NCI-H748 (cell line): ENCODE data around the gene ZNF585A.
"Not testable (repeated sequence)": the region's sequence is repeated elsewhere in the genome, so short reads cannot be mapped to it uniquely, and the experiment has no call there.

ENCODE experiments used
- DNase-seq: peaks from one replicate; lab custom pipeline; 2025; ENCODE audit not compliant: unreplicated experiment; lab: John Stamatoyannopoulos, UW

The ZNF585A gene

GRCh38 chr19:37172368-37173366 is at the start of gene ZNF585A:
TSS of gene ZNF585A (minus strand) at chr19:37172695. CDS start at chr19:37169910, 2,785 bp downstream.
- peak; percentile 99 for DNase-seq

DNA sequence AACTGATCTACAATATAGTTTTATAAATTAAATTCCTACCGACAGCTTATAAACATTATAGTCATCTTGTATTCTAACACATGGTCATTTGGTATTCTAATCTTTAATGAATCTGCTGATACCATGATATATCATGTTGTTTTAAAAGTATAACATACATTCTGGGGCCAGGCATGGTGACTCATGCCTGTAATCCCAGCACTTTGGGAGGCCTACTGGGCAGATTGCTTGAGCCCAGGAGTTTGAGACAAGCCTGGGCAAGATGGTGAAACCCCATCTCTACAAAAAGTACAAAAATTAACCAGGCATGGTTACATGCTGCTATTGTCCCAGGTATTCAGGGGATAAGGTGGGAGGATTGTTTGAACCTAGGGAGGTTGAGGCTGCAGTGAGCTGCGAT is 48.6 kb upstream of the ZNF585A start:
- DNase-seq, result no peak

GRCh38 chr19:37220383-37220782 is 47.9 kb upstream of the ZNF585A start:
- DNase-seq, result no peak

DNA sequence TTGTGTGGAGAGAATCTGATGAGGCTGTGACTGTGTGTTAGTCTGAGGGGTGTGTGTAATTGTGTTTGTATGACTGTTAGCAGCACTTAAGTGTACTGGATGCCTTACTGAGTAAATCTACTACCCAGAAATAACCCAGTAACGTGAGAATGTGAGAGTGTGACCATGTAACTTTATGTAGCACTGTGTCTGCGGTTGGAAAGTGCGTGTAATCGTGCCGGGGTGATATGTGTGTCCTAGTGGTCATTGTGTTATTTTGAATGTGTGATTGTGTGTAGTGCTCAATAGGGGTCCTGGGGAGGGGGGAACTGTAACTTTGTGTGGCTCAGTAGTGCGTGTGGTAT is 46.1 kb upstream of the ZNF585A start:
- no peak for DNase-seq

DNA sequence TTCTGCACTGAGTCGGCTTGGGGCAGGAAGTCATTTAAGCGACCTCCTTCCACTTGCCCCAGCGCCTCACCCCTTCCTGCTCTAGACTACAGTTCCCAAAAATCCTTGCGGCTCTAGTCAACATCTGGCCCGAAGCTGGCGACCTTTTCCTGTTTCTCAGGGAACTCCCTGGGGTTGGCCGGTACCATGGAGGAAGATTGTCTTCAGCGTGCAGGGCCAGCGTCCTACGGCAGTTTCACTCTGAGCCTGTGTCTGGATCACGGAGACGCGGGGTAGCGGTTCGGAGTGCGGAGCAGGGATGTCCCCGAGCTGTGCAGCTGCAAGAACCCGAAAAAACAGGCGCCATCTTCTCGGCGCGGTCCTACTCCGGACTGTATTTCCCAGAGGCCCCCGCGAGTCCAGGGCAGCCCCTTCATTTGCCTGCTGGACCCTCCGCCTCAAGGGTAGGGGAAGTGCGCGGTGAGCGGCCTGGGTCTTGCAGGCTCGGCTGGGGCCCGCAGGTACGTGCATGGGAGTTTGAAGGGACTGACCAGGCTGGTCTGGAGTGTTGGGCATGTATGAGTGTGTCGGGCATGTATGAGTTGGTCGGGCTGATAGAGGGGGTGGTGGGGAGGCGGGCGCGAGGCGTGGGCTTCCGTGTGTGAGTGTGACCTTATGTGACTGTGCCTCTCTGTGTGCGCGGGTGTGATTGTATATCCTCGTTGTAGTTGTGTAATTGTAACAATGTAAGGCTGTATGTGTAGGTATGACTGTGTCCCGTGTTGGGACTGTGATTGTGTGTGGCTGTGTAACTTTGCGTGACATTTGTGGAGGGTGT is 45.5 kb upstream of the ZNF585A start, which contains the start of gene ZNF383:
Gene ZNF383 (plus strand): TSS at position 440 of the 817 bp plus-strand sequence. CDS start 12,240 bp downstream, outside the sequence.
- DNase-seq, result peak; percentile 95

DNA sequence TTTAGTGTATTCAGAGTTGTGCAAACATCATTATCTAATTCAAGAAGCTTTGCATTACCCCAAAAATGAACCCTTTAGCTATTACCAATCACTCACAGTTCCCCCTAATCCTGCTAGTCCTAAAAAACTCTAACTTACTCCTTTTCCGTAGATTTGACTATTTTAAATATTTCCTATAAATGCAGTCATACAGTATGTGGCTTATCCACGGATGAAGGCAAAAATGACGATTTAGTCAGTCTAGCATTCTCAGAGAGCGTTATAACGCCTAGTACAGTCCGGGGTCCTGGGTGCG is 44.9 kb upstream of the ZNF585A start:
- DNase-seq, result no peak

- DNase-seq, result no peak
Measured at GRCh38 chr19:37197768-37198167, 25.3 kb upstream of the ZNF585A start.

DNA sequence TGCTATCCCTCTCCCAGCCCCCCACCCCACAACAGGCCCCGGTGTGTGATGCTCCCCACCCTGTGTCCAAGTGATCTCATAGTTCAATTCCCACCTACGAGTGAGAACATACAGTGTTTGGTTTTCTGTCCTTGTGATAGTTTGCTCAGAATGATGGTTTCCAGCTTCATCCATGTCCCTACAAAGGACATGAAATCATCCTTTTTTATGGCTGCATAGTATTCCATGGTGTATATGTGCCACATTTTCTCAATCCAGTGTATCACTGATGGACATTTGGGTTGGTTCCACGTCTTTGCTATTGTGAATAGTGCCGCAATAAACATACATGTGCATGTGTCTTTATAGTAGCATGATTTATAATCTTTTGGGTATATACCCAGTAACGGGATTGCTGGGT is 24.6 kb upstream of the ZNF585A start:
- not testable (repeated sequence) for DNase-seq

DNA sequence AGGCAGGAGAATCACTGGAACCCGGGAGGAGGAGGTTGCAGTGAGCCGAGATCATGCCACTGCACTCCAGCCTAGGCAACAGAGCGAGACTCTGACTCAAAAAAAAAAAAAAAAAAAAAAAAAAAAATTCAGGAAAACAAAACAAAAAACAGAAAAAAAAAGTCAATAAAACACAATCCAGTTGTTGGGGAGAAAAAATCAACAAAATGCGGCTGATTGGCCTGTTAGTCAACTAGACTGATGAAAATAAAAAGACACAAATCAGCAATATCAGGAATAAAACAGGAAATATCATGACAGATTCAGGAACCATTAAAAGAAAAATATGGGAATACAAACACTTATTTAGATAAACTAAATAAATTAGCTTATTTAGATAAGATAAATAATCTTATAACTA is 22.8 kb upstream of the ZNF585A start:
- not testable (repeated sequence) for DNase-seq

GRCh38 chr19:37186071-37186470 is 13.6 kb upstream of the ZNF585A start:
- not testable (repeated sequence) for DNase-seq

DNA sequence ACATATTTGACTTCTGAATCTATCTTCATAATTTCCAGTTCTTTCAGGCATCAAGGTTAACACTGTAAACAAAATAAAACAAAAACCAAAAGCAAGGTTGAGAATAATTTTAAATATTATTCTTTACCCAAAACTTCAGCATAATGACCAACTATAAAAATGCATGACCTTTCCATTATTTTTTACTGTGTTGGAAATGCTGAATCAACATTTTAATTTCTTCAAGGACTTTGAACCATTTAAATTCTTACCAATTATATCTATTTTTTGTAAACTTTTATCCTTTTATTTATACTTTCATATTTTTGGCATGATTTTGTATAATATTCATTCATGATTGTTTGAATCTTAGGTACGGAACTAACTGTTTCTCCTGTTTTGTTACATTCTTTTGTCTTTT is 6.9 kb downstream of the ZNF585A start:
- DNase-seq, result no peak

DNA sequence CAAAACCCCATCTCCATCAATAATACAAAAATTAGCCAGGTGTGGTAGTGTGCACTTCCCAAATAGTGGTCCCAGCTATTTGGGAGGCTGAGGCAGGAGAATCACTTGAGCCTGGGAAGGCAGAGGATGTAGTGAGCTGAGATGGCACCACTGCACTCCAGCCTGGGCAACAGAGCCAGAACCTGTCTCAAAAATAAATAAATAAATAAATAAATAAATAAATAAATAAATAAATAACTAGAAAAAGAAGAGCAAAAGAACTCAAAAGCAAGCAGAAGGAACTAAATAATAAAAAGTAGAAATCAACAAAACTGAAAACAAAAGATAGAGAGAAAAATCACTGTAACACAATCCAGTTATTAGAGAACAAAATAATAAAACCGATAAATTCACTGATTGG is 12.3 kb downstream of the ZNF585A start:
- no peak for DNase-seq

DNA sequence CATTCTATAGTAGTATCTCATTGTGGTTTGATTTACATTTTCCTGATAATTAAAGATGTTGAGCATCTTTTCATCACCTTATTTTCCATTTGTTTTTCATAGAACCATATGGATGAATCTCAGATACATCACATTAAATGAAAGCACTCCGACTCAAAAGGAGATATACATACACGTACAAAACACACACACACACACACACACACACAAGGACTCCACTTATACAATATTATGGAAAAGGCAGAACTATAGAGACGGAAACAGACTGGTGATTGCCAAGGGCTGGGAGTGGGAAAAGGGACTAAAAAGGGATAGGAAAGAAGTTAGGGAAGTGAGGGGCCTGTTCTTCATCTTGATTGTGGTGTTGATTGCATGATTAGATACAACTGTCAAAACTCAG is 24.3 kb downstream of the ZNF585A start:
- DNase-seq, result no peak

DNA sequence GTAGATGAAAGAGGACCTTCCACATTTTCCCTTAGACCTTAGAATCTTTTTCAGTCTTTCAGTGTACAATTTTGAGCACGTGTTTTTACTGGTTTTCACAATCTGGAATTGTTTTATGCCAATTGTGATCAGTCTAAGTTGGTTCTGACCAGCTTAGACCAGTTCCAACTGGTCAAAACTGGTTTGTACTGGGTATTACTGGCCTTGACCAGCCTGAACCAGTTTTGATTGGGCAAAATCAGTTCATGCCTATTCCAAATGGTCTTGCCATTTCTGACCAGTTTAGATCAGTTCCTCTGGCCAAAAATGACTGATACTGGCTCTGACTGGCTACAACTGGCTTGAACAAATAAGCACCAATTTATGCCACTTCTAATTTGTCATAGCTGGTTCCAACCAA is 36.4 kb downstream of the ZNF585A start:
- no peak for DNase-seq

DNA sequence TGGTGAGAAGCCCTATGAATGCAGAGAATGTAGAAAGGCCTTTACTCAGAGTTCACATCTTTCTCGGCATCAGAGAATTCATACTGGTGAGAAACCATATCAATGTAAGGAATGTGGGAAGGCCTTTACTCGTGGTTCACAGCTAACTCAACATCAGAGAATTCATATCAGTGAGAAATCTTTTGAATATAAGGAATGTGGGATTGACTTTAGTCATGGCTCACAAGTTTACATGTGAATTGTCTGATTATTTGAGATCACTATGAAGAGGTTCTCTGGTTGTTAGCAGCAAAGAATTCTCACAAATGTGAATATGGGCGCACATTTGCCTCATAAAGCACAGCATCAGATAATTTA is 43.7 kb downstream of the ZNF585A start:
- no peak for DNase-seq

- peak; percentile 34 for DNase-seq
Measured at GRCh38 chr19:37127999-37128820, 44.3 kb downstream of the ZNF585A start.

- not testable (repeated sequence) for DNase-seq
Measured at GRCh38 chr19:37122093-37122492, 50.4 kb downstream of the ZNF585A start.

DNA sequence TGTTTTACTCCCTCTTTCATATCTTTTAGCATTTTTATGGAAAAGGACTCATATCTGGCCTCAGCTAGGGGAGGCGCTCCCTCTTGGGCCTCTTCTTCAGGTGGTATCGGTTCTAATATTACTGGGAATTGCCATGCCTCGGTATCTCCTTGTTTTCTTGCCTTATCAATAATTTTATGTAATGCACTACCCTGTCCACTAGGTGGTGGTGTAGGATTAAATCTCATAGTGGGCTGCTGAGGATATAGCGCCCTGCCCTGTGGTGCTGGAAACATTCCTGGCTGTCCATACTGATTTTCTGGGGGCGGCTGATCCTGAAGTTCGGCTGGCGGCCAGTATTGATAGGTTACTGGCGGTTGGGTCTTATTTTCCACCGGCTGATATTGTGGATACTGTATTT is 58.5 kb downstream of the ZNF585A start:
- no peak for DNase-seq

DNA sequence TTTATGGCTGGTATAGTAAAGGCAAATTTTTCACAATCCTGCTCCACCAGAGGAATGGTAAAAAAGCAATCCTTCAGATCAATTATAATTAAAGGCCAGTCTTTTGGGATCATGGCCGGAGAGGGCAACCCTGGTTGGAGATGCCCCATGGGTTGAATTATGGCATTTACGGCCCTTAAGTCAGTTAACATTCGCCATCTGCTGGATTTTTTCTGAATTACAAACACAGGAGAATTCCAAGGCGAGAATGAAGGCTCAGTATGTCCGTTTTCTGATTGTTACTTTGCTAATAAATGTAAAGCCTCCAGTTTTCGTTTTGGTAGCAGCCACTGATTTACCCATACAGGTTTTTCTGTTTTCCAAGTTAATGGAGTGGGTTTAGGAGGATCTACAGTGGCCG is 60.7 kb downstream of the ZNF585A start:
- DNase-seq, result peak; percentile 27

DNA sequence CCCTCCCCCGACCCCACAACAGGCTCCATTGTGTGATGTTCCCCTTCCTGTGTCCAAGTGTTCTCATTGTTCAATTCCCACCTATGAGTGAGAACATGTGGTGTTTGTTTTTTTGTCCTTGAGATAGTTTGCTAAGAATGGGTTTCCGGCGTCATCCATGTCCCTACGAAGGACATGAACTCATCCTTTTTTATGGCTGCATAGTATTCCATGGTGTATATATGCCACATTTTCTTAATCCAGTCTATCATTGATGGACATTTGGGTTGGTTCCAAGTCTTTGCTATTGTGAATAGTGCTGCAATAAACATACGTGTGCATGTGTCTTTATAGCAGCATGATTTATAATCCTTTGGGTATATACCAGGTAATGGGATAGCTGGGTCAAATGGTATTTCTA is 68.4 kb downstream of the ZNF585A start:
- DNase-seq, result not testable (repeated sequence)

DNA sequence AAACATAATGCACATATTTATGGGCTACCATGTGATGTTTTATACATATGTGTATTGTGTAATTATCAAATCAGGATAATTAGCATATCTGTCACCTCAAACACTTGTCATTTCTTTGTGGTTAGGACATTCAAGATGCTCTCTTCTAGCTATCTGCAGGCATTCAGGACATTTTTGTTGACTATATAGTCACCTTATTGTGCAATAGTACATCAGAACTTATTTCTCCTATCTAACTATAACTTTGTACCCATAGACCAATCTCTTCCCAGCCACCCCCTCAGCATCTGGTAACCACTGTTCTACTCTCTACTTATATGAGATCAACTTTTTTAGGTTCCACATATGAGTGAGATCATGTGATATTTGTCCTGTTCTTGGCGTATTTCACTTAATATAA is 73.9 kb downstream of the ZNF585A start:
- no peak for DNase-seq
